ENCODE measurements around the gene ERBB4.

DNA sequence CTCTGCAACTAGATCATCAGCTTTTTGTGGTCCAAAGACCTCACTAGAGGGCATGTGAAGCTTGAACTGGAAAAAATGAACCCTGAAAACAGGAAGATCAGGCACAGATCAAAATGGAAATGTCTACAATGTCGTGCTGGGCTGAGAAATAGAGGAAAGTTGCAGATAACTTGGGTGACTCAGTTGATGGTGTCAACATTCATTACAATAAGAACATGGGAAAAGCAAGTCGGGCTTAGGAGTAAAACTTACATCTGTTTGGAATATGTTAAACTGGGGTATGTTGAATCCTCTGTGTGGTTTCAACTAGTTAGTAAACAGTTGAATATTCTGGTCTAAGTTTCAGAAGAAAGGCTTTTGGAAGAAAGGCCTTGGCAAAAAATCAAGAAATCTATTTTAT lies 940.4 kb downstream of the ERBB4 start:
- TF ChIP-seq, protein P1, sequence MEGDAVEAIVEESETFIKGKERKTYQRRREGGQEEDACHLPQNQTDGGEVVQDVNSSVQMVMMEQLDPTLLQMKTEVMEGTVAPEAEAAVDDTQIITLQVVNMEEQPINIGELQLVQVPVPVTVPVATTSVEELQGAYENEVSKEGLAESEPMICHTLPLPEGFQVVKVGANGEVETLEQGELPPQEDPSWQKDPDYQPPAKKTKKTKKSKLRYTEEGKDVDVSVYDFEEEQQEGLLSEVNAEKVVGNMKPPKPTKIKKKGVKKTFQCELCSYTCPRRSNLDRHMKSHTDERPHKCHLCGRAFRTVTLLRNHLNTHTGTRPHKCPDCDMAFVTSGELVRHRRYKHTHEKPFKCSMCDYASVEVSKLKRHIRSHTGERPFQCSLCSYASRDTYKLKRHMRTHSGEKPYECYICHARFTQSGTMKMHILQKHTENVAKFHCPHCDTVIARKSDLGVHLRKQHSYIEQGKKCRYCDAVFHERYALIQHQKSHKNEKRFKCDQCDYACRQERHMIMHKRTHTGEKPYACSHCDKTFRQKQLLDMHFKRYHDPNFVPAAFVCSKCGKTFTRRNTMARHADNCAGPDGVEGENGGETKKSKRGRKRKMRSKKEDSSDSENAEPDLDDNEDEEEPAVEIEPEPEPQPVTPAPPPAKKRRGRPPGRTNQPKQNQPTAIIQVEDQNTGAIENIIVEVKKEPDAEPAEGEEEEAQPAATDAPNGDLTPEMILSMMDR (IDR thresholded peaks at IDR 0.05) = no peak
- TF ChIP-seq POLR2A (IDR thresholded peaks at IDR 0.05) = no peak

All from lower leg skin (tissue), 3 donors.